Lung (tissue), 12 donors: ENCODE data around the gene TCF12. TPM values are rescaled to one million over a fixed set of nuclear protein-coding genes. Genes with fewer than 3 reads are reported as not detected.

Source experiments
- ATAC-seq: fragments of 200-7000 bp; cut with Tn5 transposase; one replicate; pipeline ENCODE4 v1.9.1; 2020; ENCODE audit warnings: moderate number of reproducible peaks; ENCODE audit not compliant: insufficient read depth, low FRiP score
- DNase-seq, 3 donors: peaks; one replicate each; pipeline ENCODE4 v3.0.0-alpha.2; 2013 to 2017
- H3K27ac ChIP-seq, 2 donors: one replicate each; pipeline ENCODE4 v1.5.1; 2013; ENCODE audit warnings: mild to moderate bottlenecking in 2 of 2, moderate library complexity in 2 of 2, control low read depth in 1 of 2, inconsistent platforms in 1 of 2, low read depth in 1 of 2, low read length in 1 of 2
- H3K27me3 ChIP-seq, 3 donors: one replicate each; pipeline ENCODE4 v1.5.1; 2013; ENCODE audit warnings: low read length in 2 of 3; ENCODE audit not compliant: control insufficient read depth in 3 of 3, insufficient read depth in 3 of 3
- H3K36me3 ChIP-seq, 4 donors: one replicate each; pipeline ENCODE4 v1.5.1; 2013; ENCODE audit warnings: low read length in 4 of 4, mild to moderate bottlenecking in 1 of 4, moderate library complexity in 1 of 4; ENCODE audit not compliant: control insufficient read depth in 4 of 4, insufficient read depth in 4 of 4
- H3K4me1 ChIP-seq, 5 donors: one replicate each; pipeline ENCODE4 v1.5.1; 2013; ENCODE audit warnings: low read length in 5 of 5, mild to moderate bottlenecking in 2 of 5, moderate library complexity in 1 of 5; ENCODE audit not compliant: control insufficient read depth in 5 of 5, insufficient read depth in 5 of 5
- H3K4me3 ChIP-seq: one replicate; pipeline ENCODE4 v1.5.1; 2013; ENCODE audit warnings: mild to moderate bottlenecking, control low read depth, moderate library complexity
- H3K9ac ChIP-seq, 2 donors: one replicate each; pipeline ENCODE4 v1.5.1; 2013; ENCODE audit warnings: low read length in 2 of 2, control low read depth in 1 of 2; ENCODE audit not compliant: insufficient read depth in 1 of 2
- H3K9me3 ChIP-seq, 4 donors: one replicate each; pipeline ENCODE4 v1.5.1; 2013; ENCODE audit warnings: low read length in 3 of 4, mild to moderate bottlenecking in 1 of 4, moderate library complexity in 1 of 4; ENCODE audit not compliant: control insufficient read depth in 4 of 4, insufficient read depth in 3 of 4
- WGBS, 2 donors: extraction: QIAGEN DNeasy Blood & Tissue Kit; methylation state at CpG; one replicate each; pipeline ENCODE4 v1.1.7; 2013; 5-methylcytosine and 5-hydroxymethylcytosine counted together
- polyA plus RNA-seq, 2 donors: library from polyadenylated mRNA; stranded (reverse); fragments of 200-250 nt; gene quantifications; one replicate each; pipeline ENCODE4 v1.2.1, GENCODE V29; 2013
- total RNA-seq, 2 donors: library from RNA; depleted of rRNA in 1 of 2; stranded (reverse); fragments of >200 nt in 1 of 2; gene quantifications; one replicate each; pipeline ENCODE4 v1.2.1, GENCODE V29; 2014 to 2021
- TF ChIP-seq, protein P1 (sequence below): IDR thresholded peaks from 2 replicates; pipeline ENCODE4 v1.5.1; 2012; ENCODE audit warnings: mild to moderate bottlenecking; ENCODE audit errors: control extremely low read depth, extremely low read depth
- donor health status: control.
- donor health status: control.
- donor health status: Bipolar disorder and iron deficiency.
- donor health status: healthy.
- donor health status: DM: yes; HTN: yes; CAD: no.

The TCF12 gene
- total and polyA plus RNA-seq, 4 donors = 9.6 to 314 (median 56.3) TPM

DNA sequence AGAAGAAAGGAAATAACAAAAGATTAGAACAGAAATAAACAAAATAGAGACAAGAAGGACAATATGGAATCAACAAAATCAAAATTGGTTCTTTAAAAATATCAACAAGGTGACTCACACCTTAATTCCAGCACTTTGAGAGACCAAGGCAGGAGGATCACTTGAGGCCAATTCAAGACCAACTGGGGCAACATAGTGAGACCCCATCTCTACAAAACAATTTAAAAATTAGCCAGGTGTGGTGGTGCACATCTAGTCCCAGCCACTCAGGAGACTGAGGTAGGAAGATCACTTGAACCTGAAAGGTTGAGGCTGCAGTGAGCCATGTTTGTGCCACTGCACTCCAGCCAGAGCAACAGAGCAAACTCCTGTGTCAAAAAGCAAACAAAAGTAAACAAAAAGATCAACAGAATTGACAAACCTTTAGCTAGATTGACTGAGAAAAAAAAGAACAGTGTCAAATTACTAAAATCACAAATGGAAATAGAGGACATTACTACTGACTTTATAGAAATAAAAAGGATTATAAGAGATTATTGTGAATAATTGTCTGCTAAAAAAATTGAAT, 267.1 kb downstream of the TCF12 start:
- no peak for DNase-seq
- no peaks in the 10 kb centered on the region for H3K27me3 ChIP-seq
- H3K9me3 ChIP-seq = peaks cover 0 to 6% (median 0%) of the 10 kb centered on the region in 4 donors
- no peak overlapping the region for H3K9ac ChIP-seq
- TF ChIP-seq, protein P1, sequence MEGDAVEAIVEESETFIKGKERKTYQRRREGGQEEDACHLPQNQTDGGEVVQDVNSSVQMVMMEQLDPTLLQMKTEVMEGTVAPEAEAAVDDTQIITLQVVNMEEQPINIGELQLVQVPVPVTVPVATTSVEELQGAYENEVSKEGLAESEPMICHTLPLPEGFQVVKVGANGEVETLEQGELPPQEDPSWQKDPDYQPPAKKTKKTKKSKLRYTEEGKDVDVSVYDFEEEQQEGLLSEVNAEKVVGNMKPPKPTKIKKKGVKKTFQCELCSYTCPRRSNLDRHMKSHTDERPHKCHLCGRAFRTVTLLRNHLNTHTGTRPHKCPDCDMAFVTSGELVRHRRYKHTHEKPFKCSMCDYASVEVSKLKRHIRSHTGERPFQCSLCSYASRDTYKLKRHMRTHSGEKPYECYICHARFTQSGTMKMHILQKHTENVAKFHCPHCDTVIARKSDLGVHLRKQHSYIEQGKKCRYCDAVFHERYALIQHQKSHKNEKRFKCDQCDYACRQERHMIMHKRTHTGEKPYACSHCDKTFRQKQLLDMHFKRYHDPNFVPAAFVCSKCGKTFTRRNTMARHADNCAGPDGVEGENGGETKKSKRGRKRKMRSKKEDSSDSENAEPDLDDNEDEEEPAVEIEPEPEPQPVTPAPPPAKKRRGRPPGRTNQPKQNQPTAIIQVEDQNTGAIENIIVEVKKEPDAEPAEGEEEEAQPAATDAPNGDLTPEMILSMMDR = no peak
- no peak for ATAC-seq
- H3K36me3 ChIP-seq = peaks cover 0 to 7% (median 0%) of the 10 kb centered on the region in 4 donors
- H3K4me3 ChIP-seq = no peak overlapping the region
- H3K4me1 ChIP-seq = peaks cover 0 to 30% (median 16%) of the 10 kb centered on the region in 5 donors
- H3K27ac ChIP-seq = no peak overlapping the region

DNA sequence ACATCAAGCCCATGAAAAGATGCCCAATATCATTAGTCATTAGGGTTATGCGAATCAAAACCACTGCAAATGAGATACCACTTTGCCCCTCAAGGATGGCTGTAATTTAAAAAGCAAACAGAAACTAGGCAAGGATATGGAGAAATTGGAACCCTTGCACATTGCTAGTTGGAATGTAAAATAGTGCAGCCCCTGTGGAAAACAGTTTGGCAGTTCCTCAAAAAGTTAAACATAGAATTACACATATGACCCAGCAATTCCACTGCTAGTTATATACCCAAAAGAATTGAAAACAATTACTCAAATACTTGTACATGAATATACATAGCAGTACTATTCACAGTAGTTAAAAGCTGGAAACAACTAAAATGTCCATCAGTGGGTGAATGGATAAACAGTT, 271.0 kb downstream of the TCF12 start:
- Histone ChIP-seq H3K9ac (no peak overlapping the region), H3K36me3 (peaks cover 4 to 16% (median 6%) of the 10 kb centered on the region in 4 donors), H3K27ac (no peak overlapping the region), H3K4me3 (no peak overlapping the region), H3K4me1 (peaks cover 0 to 17% (median 7%) of the 10 kb centered on the region in 5 donors), H3K9me3 (peaks cover 0 to 6% (median 0%) of the 10 kb centered on the region in 4 donors), H3K27me3 (no peaks in the 10 kb centered on the region)
- TF ChIP-seq, protein P1 = no peak
- DNase-seq = no peak
- ATAC-seq = no peak
- WGBS, 2 donors = 96 to 100% methylated on average over 1 of the region's 1 CpG

DNA sequence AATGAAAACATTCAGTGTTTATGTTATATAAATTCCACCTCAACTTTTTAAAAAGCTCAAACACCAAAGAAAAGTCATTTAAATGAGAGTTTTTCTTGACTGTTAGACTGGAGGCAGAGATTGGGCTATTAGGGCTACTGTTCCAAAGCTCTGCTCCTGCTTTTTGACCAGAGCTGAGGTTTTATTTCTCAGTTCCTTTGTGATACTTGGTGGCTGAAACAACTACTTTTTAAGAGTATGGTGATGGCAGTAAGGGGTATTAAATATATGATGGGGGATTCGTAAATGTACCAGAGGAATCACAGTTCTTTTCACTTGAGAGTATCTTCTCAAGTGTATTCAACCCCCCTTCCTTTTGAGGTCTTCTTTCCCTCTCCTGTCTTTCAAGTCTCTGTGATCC, 271.8 kb downstream of the TCF12 start:
- H3K27me3 ChIP-seq = no peaks in the 10 kb centered on the region
- H3K4me3 ChIP-seq = no peak overlapping the region
- peaks cover 0 to 14% (median 4%) of the 10 kb centered on the region in 5 donors for H3K4me1 ChIP-seq
- H3K9ac ChIP-seq = no peak overlapping the region
- no peak overlapping the region for H3K27ac ChIP-seq
- peaks cover 4 to 17% (median 6%) of the 10 kb centered on the region in 4 donors for H3K36me3 ChIP-seq
- H3K9me3 ChIP-seq = peaks cover 0 to 6% (median 0%) of the 10 kb centered on the region in 4 donors
- no peak for DNase-seq
- WGBS, 2 donors = 100% methylated on average over 1 of the region's 1 CpG
- ATAC-seq = no peak
- TF ChIP-seq, protein P1 = no peak

DNA sequence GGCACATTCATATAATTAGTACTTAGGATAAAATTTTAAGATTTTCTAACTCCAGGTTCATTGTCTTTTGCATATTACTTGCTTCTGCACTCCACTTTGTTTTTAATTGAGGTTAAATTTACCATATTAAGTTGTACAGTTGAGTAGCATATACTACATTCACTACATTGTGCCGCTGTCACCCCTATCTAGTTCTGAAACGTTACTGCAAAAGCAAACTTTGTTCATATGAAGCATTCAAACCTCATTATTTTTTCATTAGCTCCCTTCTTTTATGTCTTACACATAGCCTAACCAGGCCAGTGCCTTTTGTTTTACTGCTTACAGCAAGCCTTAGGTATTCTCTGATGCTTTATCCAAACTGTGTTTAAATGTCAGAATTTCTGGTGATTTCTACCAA, 274.7 kb downstream of the TCF12 start:
- H3K4me3 ChIP-seq = no peak overlapping the region
- H3K9me3 ChIP-seq = no peaks in the 10 kb centered on the region
- H3K27ac ChIP-seq = no peak overlapping the region
- TF ChIP-seq, protein P1 = no peak
- no peaks in the 10 kb centered on the region for H3K27me3 ChIP-seq
- peaks cover 4 to 11% (median 9%) of the 10 kb centered on the region in 4 donors for H3K36me3 ChIP-seq
- ATAC-seq = no peak
- no peak overlapping the region for H3K9ac ChIP-seq
- 81 to 86% methylated on average over 2 of the region's 2 CpGs for WGBS, 2 donors
- H3K4me1 ChIP-seq = peaks cover 0 to 20% (median 5%) of the 10 kb centered on the region in 5 donors
- peak in 2 of 3 donors; percentile 57 to 64 for DNase-seq
